ENCODE data around the gene ZGRF1.
"Not testable (repeated sequence)": the region's sequence is repeated elsewhere in the genome, so short reads cannot be mapped to it uniquely, and the experiment has no call there.

The ZGRF1 gene

GRCh38 chr4:112502871-112503270 is 133.8 kb downstream of the ZGRF1 start:
- no peak for DNase-seq (ENCODE audit: low read depth in 2 of 2)
- no peak overlapping the region for H3K4me3 ChIP-seq (replicated peaks in 1 of 2; ENCODE audit: low read depth in 2 of 2, low read length in 2 of 2)
- TF ChIP-seq CTCF (IDR thresholded peaks at IDR 0.05; ENCODE audit: low read depth, low read length), result no peak

DNA sequence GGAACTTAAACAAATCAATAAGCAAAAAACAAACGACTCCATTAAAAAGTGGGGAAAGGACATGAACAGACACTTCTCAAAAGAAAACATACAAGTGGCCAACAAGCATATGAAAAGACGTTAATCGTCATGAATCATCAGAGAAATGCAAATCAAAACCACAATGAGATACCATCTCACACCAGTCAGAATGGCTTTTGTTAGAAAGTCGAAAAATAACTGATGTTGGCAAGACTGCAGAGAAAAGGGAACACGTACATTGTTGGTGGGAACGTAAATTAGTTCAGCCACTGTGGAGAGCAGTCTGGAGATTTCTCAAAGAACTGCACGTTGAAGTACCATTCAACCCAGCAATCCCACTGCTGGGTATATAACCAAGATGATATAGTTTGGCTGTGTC is 144.4 kb downstream of the ZGRF1 start:
- no peak for TF ChIP-seq CTCF (IDR thresholded peaks at IDR 0.05; ENCODE audit: low read depth, low read length)

GRCh38 chr4:112490808-112491207 is 145.9 kb downstream of the ZGRF1 start:
- not testable (repeated sequence) for H3K4me3 ChIP-seq (replicated peaks in 1 of 2; ENCODE audit: low read depth in 2 of 2, low read length in 2 of 2)

More for the DNA sequence above, 144.4 kb downstream of the ZGRF1 start:
- H3K4me3 ChIP-seq (replicated peaks in 1 of 2; ENCODE audit: low read depth in 2 of 2, low read length in 2 of 2), result no peak overlapping the region
- no peak for DNase-seq (ENCODE audit: low read depth in 2 of 2)

More at GRCh38 chr4:112490808-112491207, 145.9 kb downstream of the ZGRF1 start:
- DNase-seq (ENCODE audit: low read depth in 2 of 2), result not testable (repeated sequence)

All from cardiac fibroblast (primary cell).